Activated CD4-positive, CD25-positive, alpha-beta regulatory T cell (primary cell): ENCODE measurements around the gene PWWP2B.

Experiments
- DNase-seq, 4 experiments: peaks; one replicate each; lab custom pipeline; 2025; lab: John Stamatoyannopoulos, UW

PWWP2B gene

DNA sequence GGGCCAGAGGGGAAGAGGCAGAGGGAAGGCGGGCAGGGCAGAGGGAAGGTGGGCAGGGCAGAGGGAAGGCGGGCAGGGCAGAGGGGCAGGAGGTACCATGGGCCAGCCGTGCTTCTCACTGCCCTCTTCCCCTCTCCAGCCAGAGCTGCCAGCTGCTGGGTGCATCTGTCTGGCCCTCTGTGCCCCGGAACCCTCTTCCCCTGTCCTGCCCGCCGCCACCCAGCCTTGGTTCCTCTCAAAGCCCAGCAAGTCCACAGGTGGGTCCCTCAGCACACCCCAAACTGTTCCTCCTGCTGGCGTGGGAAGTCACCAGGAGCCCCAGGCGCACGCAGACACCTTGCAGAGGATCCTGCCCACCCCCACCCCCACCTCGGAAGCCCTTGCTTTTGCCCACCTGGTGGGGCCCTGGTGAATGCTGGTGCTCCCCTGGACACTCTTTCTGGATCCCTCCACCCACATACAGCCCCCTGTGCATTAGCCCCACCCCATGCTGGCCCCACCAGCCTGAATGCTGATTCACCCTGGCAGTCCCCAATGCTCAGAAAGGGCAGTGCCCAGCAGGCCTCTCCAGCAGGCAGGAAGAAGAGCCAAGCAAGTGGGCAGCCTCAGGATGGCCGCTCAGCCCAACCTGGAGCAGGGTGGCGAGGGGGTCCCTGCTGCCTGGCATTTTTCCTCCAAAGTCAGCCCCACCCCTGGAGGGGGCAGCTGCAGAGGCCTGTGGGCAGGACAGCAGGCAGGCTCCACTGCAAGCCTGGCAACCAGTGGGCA is 1.9 kb upstream of the PWWP2B start:
- DNase-seq: no peak

DNA sequence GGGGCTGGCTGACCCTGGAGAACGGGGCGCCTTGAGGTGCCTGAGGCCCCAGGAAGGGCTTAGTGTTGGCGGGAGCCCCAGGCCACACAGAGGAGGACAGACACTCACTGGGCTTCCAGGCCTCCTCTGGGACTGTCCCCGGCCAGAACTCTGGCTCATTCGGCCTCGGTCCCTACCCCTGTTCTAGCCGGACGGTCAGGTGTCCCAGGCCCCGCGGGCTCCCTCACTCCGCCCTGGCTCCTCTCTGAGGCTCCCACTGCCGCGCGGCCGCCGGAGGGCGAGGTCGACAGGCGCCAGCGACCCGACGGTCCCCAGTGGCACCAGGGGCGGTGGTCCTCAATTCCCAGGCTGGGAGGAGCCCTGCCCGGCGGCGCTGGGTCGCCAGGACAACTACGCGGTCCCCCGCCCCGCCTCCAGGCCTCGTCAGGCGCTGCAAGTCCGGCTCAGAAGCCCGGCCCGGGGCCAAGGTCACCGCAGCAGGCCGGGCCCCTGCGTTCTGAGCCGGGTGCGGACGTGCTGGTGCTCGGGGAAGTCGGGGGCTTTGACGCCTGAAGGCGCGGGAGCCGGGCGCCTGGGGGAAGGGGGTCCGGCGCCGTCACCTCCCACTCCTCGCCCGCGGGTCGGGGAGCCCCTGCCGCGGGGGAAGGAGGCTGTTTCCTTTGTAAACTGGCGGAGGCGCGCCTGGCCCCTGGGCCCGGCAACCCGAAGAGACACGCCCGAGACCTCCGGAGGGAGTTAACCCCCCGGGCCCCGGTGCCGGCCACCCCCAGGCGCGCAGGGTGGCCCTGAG is 1.1 kb upstream of the PWWP2B start:
- DNase-seq: no peak

DNA sequence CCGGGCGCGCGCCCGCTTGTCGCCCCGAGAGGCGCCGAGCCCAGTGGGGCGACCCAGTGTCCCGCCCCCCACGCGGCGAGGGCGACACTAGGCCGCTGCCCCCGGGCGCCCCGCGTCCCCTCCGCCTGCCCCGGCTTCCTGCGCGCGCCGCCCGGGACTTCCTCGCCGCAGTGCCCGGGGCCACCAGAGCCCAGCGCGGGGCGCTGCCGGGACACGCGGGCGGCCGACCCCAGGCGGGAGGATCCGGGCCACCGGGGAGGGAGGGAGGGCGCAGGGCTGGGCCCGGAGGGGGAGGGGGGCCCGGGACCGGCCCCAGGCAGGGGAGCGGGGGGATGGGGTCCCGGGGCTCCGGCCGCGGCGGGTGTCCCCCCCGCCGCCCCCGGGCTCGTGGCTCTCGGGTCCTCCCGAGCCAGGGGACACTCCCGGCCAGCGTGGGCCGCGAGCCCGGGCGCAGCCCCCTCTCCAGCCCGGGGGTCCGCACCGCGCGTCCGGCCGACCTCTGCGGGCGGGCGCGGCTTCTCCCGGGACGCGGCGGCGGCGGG is 435 bp upstream of the PWWP2B start:
- DNase-seq: peak; percentile 27 to 65 (median 47)

DNA sequence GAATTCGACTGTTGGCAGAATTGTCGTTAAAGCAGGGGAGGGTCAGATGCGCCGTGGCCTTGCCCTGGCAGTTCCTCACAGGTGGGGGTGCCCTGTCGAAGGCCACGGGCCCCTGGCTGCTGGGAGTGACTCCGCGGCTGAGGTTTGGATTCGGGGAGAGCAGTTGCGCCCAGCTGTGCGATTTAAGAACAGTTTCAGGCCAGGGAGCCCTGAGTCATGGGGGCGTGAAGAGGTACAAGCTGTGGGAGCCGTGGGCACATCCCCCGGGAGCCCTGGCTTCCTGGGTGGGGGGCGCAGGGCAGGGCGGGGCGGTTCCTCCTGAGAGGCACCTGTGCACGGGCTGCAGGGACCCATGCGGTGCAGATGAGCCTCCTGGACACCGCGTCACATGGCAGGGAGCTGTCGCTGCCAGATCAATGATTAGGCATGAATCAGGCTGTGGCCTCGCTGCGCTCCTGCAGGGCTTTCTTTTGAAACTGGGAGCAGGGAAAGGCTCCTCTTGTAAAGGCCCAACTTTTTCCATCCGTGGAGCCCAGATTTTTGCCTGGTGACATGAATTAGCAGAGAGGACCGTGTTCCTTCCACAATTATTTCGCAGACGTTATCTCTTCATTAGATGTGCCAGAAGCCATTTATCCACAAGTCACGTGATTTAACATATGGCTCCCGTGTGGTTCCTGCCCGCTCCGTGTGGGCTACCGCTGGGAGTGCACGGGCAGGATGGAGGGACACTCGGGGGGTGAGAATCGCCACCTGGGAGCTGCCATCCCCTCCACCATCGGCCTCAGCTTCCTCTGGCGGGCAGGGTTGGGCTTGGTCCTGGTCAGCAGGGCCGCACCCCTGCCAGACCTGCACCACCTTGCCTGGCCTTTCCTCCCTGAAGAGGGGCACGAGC is 918 bp downstream of the PWWP2B start:
- peak in 1 of 4 experiments; percentile 16 for DNase-seq

DNA sequence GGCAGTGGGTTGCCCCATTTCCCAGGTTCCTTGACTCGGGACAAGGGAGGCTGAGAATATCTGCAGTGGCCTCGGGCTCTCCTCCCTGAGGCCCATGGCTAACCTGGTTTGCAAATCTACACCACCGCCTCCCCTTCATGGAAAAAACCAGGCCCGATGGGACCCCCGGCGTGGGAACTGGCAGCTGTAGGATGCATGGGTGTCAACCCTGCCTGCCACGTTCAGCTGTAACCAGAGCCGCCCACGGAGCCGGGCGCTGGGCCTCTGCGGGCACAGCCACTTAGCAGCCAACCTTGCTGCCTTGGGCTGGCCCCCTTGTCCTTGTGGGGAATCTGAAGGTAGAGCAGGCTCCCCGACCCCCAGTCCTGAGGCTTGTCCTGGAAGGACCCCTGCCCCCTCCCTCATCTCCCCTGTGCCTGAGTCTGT is 1.6 kb downstream of the PWWP2B start:
- no peak for DNase-seq

DNA sequence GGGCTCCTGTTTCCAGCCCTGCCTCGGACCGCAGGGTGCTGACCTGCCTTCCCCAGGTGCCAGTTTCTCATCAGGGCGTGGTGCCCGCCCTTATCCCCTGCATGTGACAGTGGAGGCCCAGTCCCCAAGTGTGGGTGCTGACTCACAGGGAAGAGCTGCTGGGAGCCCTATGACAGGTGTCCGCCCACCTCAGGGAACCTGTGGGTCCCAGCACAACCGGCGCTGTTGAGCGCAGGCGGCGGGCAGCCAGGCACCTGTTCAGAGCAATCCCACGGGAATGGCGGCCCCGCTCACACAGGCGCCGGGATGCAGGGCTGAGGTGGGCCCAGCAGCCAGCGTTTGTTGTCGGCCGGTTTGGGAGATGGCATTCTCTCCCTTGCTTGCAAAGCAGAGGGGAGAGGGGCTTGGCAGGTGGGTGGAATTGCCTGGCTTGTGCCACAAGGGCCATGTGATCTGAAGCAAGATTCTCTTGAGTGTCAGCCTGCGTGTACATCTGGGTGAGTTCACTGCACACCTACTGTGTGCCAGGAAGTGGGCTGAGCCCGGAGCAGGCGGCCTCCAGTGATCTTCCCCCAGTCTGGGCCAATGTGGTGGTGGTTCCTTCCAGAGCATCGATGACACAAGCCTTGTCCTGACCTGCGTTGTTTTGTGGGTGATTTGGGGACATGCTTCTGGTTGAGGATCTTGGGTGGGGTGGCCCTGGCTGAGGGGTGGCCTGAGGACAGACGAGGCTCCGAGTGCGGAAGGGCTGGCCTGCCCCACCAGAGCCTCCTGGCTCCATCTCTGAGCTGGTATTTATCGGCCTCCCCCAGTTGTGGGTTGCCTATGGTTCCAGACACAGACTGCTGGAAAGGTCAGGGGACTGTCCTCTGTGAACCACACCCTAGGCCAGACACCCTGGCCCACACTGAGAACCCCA is 2.4 kb downstream of the PWWP2B start:
- DNase-seq: no peak

DNA sequence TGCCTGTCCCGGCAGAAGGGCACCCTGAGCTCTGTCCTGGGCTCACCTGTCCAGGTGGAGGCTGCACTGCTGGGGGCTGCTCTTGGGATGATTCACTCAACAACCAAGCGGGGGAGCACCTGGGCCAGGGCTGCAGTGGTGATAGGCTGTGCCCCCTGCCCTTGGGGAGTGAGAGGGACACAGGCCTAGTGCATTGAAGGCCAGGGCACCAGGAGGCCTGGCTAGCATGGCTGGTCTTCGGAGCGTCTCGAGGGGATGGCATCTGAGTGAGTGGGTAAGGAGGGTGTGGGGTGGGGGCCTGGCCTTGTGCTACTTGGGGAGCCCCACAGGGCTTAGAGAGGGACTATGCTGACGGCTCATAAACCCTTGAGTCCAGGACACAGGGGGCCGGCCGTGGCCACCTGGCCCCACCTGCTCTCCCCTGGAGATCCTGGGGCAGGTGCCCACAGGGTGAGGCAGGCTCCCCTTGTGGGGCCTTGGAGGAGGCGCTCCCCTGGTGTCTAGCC is 3.1 kb downstream of the PWWP2B start:
- DNase-seq: no peak

DNA sequence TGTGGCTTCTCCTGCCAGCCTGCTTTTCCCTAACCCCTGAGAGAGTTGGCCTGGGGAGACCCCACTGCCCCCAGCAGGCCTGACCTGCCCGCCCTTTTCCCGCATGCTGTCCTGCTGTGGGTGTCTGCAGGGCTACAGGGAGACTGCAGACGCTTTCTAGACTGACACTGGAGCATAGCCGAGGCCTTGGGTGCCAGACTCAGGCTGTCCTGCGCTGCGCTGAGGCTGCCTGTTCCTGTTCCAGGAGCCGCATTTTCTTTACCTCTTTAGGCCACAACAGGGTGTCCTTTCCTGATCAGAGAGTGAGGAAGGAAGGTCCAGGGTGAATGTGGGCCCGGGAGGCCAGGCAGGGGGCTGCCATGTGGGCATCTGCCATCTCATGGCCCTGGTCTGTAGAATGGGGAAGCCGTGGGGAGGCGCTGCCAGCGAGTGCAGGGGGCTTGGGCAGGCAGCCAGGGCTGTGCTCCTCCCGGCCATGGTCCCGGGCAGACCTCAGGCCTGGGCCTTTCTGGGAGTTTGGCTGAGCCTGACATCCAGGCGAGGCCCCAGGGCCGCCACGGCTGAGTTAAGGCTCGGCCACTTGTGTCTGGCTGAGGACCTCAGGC is 3.6 kb downstream of the PWWP2B start:
- DNase-seq: no peak

DNA sequence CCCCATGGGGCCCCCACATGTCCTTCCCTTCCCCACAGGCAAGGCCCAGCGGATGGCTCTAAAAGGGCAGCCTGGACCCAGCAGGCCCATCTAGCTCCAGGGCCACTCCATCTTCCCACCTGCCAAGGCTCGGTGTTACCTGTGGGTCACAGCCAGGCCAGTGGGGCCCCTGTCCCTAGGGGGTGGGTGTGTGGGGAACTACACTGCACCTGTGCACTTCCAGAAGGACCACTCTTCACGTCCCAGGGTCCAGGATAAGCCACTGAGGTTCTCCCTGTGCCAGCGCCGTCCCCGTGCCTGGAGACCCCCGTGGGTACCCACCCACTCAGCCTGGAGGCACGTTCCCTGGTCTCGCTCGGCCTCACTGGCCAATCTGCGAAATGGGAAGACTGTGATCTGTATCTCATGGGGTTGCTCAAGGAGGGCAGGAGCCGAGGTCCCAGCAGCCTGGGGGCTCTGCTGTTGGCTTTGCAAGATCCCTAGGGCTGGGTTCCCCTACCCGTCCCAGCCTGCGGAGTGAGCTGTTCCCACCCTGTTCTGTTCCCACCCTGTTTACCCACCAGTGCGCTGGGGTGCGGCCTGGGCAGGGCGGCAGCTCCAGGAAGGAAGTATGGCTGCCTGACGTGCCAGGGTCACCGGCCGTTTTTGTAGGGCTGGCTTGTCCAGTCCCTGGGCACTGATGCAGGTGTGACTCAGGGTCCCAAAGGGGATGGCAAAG is 4.6 kb downstream of the PWWP2B start:
- DNase-seq: no peak

DNA sequence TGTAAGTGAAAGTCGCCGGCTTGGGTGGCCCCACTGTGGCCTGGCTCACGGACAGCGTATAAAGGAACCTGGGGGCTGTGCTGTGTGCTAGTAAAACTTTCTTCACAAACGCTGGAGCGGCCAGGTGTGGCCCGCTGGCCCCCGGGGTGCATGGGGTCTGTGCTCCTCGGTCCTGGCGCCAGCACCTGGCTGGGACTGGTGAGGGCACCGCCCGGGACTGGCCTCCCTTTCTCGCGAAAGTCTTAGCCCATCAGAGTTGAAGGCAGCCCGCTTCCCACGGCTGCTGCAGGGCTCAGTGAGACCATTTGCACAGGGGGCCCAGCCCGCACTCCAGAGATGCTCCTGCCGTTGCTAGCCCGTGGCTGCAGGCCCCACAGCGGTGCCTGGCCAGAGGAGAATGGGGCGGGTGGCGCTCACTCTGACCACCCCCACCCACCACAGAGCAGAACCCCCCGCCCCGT is 5.8 kb downstream of the PWWP2B start:
- DNase-seq: no peak

DNA sequence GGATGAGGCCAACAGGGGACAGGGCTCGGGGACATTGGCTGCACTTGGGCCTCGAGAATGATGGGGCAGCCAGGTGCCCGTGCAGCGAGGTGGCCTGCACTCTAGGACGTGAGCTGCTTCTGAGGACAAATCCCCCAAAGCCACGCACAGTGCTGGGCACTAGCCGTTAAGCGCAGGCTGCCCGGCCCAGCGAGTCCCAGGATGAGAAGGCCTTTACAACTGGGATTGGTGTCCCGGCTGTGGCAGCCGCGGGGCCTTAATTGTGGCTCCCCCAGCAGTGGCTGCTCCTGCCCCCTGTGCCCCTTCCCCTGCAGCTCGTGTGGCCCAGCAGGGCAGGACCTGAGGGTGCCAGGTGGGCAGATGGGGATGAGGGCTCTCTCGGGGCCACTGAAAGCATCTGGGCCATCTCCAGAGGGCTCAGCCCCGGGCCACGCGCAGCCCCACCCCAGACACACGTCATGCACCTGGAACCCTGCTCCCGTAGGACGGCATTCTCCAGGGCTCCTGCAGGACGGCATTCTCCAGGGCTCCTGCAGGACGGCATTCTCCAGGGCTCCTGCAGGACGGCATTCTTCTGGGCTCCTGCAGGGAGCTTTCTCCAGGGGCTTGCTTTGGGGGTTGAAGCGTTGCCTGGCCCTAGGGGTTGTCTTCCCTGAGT is 6.6 kb downstream of the PWWP2B start:
- DNase-seq: no peak

DNA sequence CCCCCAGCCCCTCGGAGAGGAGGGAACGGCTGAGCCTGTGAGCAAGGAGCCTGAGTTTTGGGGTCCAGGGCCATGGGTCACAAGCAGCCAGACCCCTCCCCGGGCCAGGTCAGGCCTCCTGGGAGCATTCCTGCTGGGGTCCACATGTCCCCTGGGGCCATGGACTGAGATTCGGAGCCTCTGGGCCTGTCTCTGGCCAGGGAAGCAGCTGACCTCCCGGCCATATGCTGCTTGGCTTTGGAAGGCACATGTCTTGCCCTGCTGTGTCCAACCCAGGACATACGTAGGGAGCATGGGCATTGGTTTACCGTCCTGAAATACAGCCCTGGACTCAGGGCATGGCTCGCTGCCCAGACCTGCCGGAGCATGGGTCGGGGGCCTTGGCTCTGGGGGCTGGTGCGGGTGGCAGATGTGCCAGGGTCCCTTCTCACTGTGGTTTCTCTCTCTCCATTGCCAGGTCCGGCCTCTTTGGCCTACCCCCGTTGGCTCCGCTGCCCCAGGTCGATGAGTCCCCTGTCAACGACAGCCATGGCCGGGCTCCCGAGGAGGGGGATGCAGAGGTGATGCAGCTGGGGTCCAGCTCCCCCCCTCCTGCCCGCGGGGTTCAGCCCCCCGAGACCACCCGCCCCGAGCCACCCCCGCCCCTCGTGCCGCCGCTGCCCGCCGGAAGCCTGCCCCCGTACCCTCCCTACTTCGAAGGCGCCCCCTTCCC is 7.3 kb downstream of the PWWP2B start:
- no peak for DNase-seq

DNA sequence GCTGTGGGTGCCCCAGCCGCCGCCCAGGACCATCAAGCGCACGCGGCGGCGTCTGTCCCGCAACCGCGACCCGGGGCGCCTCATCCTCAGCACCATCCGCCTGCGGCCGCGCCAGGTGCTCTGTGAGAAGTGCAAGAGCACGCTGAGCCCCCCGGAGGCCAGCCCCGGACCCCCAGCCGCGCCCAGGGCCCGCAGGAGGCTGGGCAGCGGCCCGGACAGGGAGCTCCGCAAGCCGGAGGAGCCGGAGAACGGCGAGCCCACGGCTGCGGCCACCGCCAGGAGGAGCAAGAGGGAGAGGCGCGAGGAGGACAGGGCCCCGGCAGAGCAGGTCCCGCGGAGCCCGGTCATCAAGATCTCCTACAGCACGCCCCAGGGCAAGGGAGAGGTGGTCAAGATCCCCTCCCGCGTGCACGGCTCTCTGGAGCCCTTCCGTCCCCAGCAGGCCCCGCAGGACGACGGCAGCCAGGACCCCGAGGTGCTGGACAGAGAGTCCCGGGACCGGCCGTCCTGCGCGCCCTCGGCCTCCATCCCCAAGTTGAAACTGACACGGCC is 8.0 kb downstream of the PWWP2B start:
- no peak for DNase-seq

DNA sequence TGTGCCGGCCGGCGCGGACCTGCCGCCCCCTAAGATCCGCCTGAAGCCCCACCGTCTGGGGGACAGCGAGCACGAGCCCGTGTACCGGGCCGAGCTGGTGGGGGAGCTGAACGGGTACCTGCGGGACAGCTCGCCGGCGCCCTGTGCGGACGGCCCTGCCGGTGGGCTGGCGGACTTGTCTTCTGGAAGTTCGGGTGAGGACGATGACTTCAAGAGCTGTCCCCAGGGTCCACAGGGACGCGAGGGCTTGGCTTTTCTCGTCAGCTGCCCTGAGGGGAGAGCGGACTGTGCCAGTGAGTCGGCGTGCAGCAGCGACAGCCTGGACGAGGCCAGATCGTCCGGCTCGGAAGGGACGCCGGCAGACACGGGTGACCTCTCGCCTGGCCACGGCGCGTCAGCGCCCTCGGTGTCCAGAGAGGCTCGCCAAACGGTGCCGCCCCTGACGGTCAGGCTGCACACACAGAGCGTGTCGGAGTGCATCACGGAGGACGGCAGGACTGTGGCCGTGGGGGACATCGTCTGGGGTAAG is 8.5 kb downstream of the PWWP2B start:
- DNase-seq: no peak

DNA sequence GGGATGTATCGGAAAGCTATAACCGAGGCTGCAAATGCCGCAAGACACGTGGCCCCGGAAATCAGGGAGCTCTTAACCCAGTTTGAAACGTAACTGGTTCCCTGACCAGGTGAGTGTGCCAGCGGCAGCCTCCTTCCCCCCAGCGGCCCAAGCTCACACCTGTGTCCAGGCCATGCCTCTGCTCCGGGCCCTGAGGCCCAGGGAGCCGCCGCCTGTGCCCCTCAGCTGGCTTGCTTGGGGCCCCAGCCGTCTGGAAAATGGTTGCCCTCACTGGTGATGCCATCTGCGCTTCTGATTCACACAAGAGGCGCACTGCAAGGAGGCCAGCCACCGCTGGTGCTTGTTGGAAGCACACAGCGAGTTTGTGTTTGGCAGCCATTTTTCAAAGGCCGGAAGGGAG is 9.2 kb downstream of the PWWP2B start:
- no peak for DNase-seq

DNA sequence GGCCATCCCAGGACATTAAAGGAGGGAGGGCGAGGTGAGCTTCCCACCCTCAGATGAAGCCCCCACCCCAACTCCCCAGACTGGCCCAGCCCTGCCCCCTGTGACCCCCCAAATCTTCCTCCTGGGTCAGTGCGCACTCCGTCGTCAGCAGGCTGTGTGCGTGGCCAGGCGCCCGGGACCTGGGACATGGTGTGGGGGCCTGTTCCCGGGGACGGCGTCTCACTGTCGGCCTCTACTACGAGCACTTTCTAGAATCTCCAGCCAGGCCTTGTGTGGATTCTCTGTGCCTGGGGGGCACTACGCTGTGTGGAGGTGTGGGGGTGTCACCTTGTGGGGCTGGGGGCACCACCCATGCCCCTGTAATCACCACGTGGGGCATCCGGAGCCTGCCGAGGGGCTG is 9.8 kb downstream of the PWWP2B start:
- DNase-seq: no peak

DNA sequence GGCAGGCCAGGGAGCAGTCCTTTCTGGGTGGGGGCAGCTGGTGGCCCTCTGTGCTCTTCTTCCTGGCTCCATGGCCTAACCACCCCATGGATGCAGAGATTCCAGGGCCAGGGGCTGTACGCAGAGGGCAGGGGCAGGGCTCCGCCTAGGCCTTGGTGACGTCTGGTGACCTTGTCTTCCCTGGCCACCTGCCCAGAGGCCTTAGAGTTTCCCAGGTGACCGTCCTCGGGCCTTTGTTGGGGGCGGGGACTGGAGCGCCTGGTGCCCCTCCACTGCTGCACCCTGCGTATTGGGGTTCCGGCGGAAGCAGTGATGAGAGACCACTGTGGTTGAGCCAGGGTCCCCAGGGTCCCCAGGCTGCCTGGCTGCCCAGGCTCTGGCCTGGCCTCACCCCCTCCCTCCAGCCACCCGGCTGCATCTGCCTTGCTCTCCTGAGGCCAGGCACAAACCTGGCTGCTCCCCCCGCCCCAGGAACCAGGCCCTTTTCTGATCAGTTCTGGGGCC is 10.3 kb downstream of the PWWP2B start:
- DNase-seq: no peak

DNA sequence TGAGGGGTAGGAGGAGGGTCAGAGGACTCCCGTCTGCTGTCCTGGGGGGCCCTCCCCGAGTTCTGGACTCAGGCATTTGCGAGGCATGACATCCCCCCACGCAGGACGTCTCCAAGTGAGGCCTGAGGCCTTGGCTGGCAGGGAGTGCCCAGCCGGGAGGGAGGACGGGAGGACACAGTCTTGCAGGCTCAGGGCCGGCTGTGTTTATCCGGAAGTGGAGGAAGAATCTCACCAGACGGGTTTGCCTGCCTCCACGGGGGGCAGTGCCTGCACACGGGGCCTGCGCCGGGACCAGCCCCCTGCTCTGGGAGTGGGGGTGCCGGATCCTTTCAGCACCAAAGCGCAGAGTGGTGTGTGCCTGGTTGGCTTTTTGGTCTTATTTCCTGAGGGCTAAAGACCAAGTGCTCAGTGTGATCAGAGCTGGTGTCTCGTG is 10.9 kb downstream of the PWWP2B start:
- no peak for DNase-seq
